ENCODE data around the gene DISP3.

GRCh38 chr1:11458811-11459275, 20.1 kb upstream of the DISP3 start:
- TF ChIP-seq MYC (IDR thresholded peaks at IDR 0.05; ENCODE audit: low read depth, low read length) (no peak), MYC (CRISPR knock-in tag; IDR thresholded peaks at IDR 0.05; ENCODE audit: borderline replicate concordance, low read depth) (no peak), TEAD4 (IDR thresholded peaks at IDR 0.05; ENCODE audit: low read length) (no peak), TEAD4 (CRISPR knock-in tag; IDR thresholded peaks at IDR 0.05; ENCODE audit: borderline replicate concordance) (no peak), ZNF318 (IDR thresholded peaks at IDR 0.05; ENCODE audit: borderline replicate concordance in 1 of 2, low read depth in 1 of 2) (no peak), ETV6 (IDR thresholded peaks at IDR 0.05; ENCODE audit: borderline replicate concordance in 1 of 2, low read depth in 2 of 2, low read length in 1 of 2) (no peak), ETV6 (CRISPR knock-in tag; IDR thresholded peaks at IDR 0.05; ENCODE audit: borderline replicate concordance) (no peak), PRDM10 (IDR thresholded peaks at IDR 0.05; ENCODE audit: partially characterized antibody) (no peak), CHD1 (IDR thresholded peaks at IDR 0.05; ENCODE audit: low read length) (no peak), PTBP1 (IDR thresholded peaks at IDR 0.05; ENCODE audit: low read depth, low read length) (no peak), CTCF (IDR thresholded peaks at IDR 0.05 in 2 of 3, conservative IDR thresholded peaks at IDR 0.05 in 1 of 3; ENCODE audit: insufficient read depth in 2 of 3, low read depth in 1 of 3, low read length in 3 of 3) (no peak)
- TF ChIP-seq, protein P1, sequence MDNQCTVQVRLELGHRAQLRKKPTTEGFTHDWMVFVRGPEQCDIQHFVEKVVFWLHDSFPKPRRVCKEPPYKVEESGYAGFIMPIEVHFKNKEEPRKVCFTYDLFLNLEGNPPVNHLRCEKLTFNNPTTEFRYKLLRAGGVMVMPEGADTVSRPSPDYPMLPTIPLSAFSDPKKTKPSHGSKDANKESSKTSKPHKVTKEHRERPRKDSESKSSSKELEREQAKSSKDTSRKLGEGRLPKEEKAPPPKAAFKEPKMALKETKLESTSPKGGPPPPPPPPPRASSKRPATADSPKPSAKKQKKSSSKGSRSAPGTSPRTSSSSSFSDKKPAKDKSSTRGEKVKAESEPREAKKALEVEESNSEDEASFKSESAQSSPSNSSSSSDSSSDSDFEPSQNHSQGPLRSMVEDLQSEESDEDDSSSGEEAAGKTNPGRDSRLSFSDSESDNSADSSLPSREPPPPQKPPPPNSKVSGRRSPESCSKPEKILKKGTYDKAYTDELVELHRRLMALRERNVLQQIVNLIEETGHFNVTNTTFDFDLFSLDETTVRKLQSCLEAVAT (IDR thresholded peaks at IDR 0.05): no peak
